GM20000 (cell line): ENCODE data around the gene C1QL4.

Source experiments
- DNase-seq: peaks from one replicate; pipeline ENCODE4 v3.0.0; 2012; ENCODE audit warnings: low spot score
- TF ChIP-seq, protein P1 (sequence below): IDR thresholded peaks from 2 replicates; pipeline ENCODE4 v1.5.1; 2012; ENCODE audit warnings: mild to moderate bottlenecking, control low read depth; ENCODE audit errors: extremely low read depth, missing control alignments

C1QL4 gene

DNA sequence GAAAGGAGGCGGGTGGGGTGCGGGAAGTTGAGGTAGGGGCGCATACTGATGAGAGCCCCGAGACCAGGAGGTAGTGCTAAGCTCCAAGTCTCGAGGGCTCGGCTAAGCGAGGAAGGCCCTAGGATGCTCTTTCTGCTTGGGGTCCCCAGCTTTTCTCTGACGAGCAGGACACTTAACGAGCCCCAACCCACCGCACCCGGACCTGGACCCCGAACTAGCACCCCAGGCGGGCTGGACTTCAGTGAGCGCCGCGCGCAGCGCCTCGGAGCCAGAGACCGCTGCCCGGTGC is 4.7 kb upstream of the C1QL4 start:
- TF ChIP-seq, protein P1, sequence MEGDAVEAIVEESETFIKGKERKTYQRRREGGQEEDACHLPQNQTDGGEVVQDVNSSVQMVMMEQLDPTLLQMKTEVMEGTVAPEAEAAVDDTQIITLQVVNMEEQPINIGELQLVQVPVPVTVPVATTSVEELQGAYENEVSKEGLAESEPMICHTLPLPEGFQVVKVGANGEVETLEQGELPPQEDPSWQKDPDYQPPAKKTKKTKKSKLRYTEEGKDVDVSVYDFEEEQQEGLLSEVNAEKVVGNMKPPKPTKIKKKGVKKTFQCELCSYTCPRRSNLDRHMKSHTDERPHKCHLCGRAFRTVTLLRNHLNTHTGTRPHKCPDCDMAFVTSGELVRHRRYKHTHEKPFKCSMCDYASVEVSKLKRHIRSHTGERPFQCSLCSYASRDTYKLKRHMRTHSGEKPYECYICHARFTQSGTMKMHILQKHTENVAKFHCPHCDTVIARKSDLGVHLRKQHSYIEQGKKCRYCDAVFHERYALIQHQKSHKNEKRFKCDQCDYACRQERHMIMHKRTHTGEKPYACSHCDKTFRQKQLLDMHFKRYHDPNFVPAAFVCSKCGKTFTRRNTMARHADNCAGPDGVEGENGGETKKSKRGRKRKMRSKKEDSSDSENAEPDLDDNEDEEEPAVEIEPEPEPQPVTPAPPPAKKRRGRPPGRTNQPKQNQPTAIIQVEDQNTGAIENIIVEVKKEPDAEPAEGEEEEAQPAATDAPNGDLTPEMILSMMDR, result no peak
- no peak for DNase-seq

DNA sequence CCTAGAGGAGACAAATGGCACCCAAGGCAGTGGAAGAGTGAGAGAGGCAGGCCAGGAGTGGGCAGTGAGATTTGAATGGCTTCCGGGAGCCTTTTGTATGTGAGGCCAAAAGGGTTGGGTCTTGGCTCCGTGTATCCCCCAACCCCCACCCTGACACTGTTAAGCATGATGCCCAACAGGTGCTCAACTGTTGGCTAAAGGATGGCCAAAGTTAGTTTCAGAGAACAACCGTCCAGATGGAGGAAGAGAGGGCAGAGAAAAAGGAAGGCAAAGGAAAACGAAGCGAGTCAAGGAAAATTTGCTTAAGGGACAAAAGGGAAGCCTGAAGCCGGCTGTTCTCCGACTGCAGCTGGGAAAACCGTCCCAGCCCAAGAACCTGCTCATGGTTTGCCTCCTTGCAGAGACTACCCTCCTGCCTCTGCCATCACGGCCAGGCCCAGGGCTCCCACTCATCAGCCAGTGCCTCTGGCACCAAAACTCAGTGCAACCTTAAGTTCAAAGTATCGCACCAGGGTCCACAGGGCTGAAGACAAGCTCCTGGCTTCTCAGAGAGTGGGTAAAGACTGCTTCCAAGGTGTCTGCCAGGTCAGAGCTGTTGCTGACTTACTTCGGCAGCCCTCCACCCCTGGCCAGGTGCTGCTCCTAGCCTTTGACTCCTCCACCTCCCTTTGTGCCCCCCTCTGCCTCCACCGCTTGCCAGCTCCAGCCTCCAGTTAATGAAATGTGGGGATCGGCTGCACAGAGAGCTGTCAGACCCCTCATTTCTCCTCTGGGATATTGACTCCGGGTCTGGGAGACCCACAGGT is 4.2 kb upstream of the C1QL4 start:
- TF ChIP-seq, protein P1, result no peak
- DNase-seq, result no peak

DNA sequence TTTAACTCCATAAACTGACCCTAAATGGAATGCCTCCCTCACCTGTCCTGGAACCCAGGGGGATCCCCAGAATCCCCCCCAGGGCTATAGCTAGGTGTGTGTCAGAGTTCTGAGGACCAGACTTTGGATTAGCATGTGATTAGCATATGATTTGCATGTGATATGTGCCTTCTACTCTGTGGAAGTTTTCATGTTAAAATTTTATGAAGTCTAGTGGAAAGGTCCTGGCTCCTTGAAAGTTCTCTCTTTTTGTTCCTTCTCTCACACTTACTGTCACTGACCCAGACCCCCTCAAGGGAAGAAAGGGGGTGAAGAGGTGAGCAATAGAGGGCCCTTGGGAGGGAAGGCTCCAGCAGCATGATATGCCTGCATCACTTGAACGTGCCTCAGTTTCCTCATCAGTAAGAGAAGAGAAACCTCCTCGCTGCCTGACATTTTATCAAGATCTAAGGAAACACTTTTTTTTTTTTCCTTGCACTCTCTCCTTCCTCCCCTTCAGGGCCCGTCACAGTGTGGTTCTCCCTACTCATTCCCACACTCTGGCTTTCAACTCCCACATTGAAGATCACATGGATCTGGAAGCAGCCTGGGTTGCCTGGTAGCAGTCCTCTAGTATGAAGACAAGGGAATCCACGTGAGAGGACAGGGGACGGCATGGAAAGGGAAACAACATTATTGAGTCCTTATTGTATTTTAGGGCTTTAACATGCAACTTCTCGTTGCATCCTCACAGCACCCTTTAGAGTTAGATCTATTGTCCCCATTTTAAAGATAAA is 3.3 kb upstream of the C1QL4 start:
- TF ChIP-seq, protein P1, result no peak
- no peak for DNase-seq

GRCh38 chr12:49339464-49339861 is 2.5 kb upstream of the C1QL4 start:
- DNase-seq, result no peak

GRCh38 chr12:49338830-49339463 is 2.0 kb upstream of the C1QL4 start:
- peak; percentile 18 for DNase-seq
- TF ChIP-seq, protein P1, result no peak

More at GRCh38 chr12:49339464-49339861, 2.5 kb upstream of the C1QL4 start:
- TF ChIP-seq, protein P1, result no peak

DNA sequence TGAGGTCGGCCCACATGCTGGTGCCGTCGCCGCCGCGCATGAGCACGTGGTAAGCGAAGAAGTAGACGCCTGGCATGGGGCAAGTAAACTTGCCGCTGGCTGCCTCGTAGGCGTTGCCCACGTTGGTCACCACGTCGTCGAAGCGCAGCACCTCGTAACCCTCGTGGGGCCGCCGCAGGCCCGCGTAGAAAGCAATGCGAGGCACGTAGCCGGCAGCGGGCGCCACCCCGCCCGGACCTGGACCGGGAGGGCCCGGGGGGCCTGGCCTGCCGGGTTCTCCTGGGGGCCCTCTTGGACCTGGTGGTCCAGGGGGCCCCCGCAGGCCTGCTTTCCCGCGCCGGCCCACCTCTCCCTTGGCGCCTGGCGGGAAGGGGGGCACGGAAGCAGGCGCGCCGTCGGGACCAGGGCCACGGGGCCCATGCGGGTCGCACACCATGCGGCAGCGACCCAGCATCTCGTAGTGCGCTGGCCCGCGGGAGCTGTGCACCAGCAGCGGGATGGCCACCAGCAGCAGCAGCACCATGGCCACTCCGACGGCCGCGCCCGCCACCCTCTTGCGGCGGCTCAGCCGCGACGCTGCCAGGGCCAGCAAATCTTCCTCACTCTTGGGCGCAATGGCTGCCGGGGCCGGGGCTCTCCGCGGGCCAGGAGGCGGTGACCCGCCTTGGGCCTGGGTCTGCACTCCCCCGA is 888 bp downstream of the C1QL4 start:
- TF ChIP-seq, protein P1, result no peak
- DNase-seq, result peak; percentile 22
